Loucy (cell line): ENCODE results near the gene ELOVL6.

ENCODE experiments used
- H2AFZ ChIP-seq: fragments of 200-600 bp; sonication (generic); 2 replicates; pipeline ENCODE4 v1.6.0; 2016; ENCODE audit warnings: antibody characterized with exemption, mild to moderate bottlenecking, low read length, moderate library complexity
- H3F3A ChIP-seq: fragments of 200-600 bp; 2 replicates; pipeline ENCODE4 v1.6.0; 2016; ENCODE audit warnings: antibody characterized with exemption, low read depth, mild to moderate bottlenecking
- H3K27me3 ChIP-seq: fragments of 200-600 bp; sonication (generic); 2 replicates; pipeline ENCODE4 v1.6.1; 2014; ENCODE audit warnings: low read length, mild to moderate bottlenecking; ENCODE audit not compliant: insufficient read depth, poor library complexity, severe bottlenecking
- H3K36me3 ChIP-seq: fragments of 200-600 bp; sonication (generic); 2 replicates; pipeline ENCODE4 v1.6.1; 2016; ENCODE audit warnings: low read length; ENCODE audit not compliant: insufficient read depth
- H3K4me1 ChIP-seq: fragments of 200-600 bp; sonication (generic); 2 replicates; pipeline ENCODE4 v1.5.1; 2014; ENCODE audit warnings: low read length, mild to moderate bottlenecking; ENCODE audit not compliant: insufficient read depth, poor library complexity, severe bottlenecking
- H3K4me2 ChIP-seq: fragments of 200-600 bp; sonication (generic); 2 replicates; pipeline ENCODE4 v1.6.0; 2014; ENCODE audit warnings: antibody characterized with exemption, low read length, low read depth, mild to moderate bottlenecking; ENCODE audit not compliant: poor library complexity, severe bottlenecking
- H3K4me3 ChIP-seq: fragments of 200-600 bp; sonication (generic); 2 replicates; pipeline ENCODE4 v1.5.1; 2014; ENCODE audit warnings: low read length, mild to moderate bottlenecking, mixed read lengths; ENCODE audit not compliant: poor library complexity, severe bottlenecking
- H3K79me2 ChIP-seq: fragments of 200-600 bp; sonication (generic); 2 replicates; pipeline ENCODE4 v1.6.1; 2014; ENCODE audit warnings: low read length; ENCODE audit not compliant: insufficient read depth
- H3K9ac ChIP-seq: fragments of 200-600 bp; sonication (generic); 2 replicates; pipeline ENCODE4 v1.6.0; 2014; ENCODE audit warnings: mild to moderate bottlenecking, low read depth, low read length, moderate library complexity; ENCODE audit not compliant: poor library complexity, severe bottlenecking
- H3K9me2 ChIP-seq: fragments of 200-600 bp; sonication (generic); replicated peaks from 2 replicates; pipeline ENCODE4 v1.6.1; 2016; ENCODE audit warnings: low read depth, low read length, mixed read lengths
- H3K9me3 ChIP-seq: fragments of 200-600 bp; sonication (generic); 2 replicates; pipeline ENCODE4 v1.6.1; 2014; ENCODE audit warnings: mild to moderate bottlenecking, antibody characterized with exemption, low read length, low read depth; ENCODE audit not compliant: insufficient read depth
- H4K20me1 ChIP-seq: fragments of 200-600 bp; sonication (generic); 2 replicates; pipeline ENCODE4 v1.6.0; 2014; ENCODE audit warnings: antibody characterized with exemption, low read length, mild to moderate bottlenecking; ENCODE audit not compliant: insufficient read depth, poor library complexity, severe bottlenecking
- CTCF ChIP-seq: fragments of 200-600 bp; sonication (generic); conservative IDR thresholded peaks from 2 replicates; pipeline ENCODE4 v1.5.1; 2014; ENCODE audit warnings: mild to moderate bottlenecking, antibody characterized with exemption, low read length
- EZH2phosphoT487 ChIP-seq: fragments of 200-600 bp; IDR thresholded peaks from 2 replicates; pipeline ENCODE4 v1.6.1; 2018; ENCODE audit warnings: antibody characterized with exemption, mild to moderate bottlenecking, moderate library complexity, borderline replicate concordance

Gene ELOVL6

GRCh38 chr4:110075891-110076290 lies 122.5 kb downstream of the ELOVL6 start:
- no peak overlapping the region for H3K9ac ChIP-seq
- H3K4me1 ChIP-seq, result peaks cover 27% of the 10 kb centered on the region
- no peak overlapping the region for H3K4me2 ChIP-seq
- no peaks in the 10 kb centered on the region; the same call in 1 of the 2 replicates for H3K79me2 ChIP-seq
- no peaks in the 10 kb centered on the region for H3K9me3 ChIP-seq
- TF ChIP-seq EZH2phosphoT487 (no peak), CTCF (no peak)
- H3K36me3 ChIP-seq, result peaks cover 17% of the 10 kb centered on the region; the same call in 1 of the 2 replicates
- no peaks in the 10 kb centered on the region for H3K27me3 ChIP-seq
- no peak overlapping the region for H3K4me3 ChIP-seq
- no peaks in the 10 kb centered on the region for H3K9me2 ChIP-seq
- no peak overlapping the region for H2AFZ ChIP-seq
- H3F3A ChIP-seq, result peaks cover 4% of the 10 kb centered on the region; the same call in 1 of the 2 replicates
- no peaks in the 10 kb centered on the region for H4K20me1 ChIP-seq

GRCh38 chr4:110075083-110075738 lies 123.2 kb downstream of the ELOVL6 start:
- Histone ChIP-seq H3F3A (peaks cover 4% of the 10 kb centered on the region; the same call in 1 of the 2 replicates), H3K4me3 (no peak overlapping the region), H4K20me1 (no peaks in the 10 kb centered on the region), H3K4me1 (peaks cover 27% of the 10 kb centered on the region), H3K27me3 (no peaks in the 10 kb centered on the region), H3K9me2 (no peaks in the 10 kb centered on the region), H3K9me3 (no peaks in the 10 kb centered on the region), H3K36me3 (peaks cover 23% of the 10 kb centered on the region; the same call in 1 of the 2 replicates), H3K79me2 (no peaks in the 10 kb centered on the region; the same call in 1 of the 2 replicates), H3K4me2 (peak overlapping the region; percentile 42), H3K9ac (no peak overlapping the region), H2AFZ (no peak overlapping the region)
- TF ChIP-seq CTCF, result no peak
- no peak for TF ChIP-seq EZH2phosphoT487

GRCh38 chr4:110074570-110074969 lies 123.8 kb downstream of the ELOVL6 start:
- Histone ChIP-seq H3K79me2 (no peaks in the 10 kb centered on the region; the same call in 1 of the 2 replicates), H2AFZ (no peak overlapping the region), H3K9me2 (no peaks in the 10 kb centered on the region), H3K9ac (no peak overlapping the region), H3K9me3 (no peaks in the 10 kb centered on the region), H3K4me2 (peak overlapping the region; percentile 42), H3K4me3 (no peak overlapping the region), H4K20me1 (no peaks in the 10 kb centered on the region), H3K27me3 (no peaks in the 10 kb centered on the region), H3K36me3 (peaks cover 28% of the 10 kb centered on the region; the same call in 1 of the 2 replicates), H3K4me1 (peaks cover 27% of the 10 kb centered on the region), H3F3A (peaks cover 4% of the 10 kb centered on the region; the same call in 1 of the 2 replicates)
- TF ChIP-seq EZH2phosphoT487 (peak; percentile 49; the same call in 1 of the 2 replicates), CTCF (no peak)
